ENCODE results near the gene CDKAL1. TPM values are rescaled to one million over a fixed set of nuclear protein-coding genes. Genes with fewer than 3 reads are reported as not detected.
"Not testable (repeated sequence)": the region's sequence is repeated elsewhere in the genome, so short reads cannot be mapped to it uniquely, and the experiment has no call there.

Gene CDKAL1
- total RNA-seq, 1 donor from 2014 or later, result 34.3 TPM

DNA sequence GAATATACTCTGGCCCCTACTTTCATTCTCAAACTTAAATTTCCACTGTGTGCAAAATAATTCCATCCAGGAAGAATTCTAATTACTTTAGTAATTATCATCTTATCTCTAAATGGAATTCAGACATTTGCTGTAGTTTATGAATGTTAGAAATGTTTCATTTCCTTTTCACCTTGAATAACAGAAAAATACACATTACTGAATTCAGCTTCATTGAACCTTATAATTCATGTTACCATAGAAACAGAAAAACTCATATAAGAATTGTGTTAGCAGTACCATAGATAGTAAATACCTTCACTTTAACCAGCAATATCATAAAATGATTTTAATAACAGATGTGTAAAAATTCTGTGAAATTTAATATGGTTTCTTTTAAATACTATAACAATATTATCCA lies 514.9 kb downstream of the CDKAL1 start:
- Mint-ChIP-seq H3K9me3 (ENCODE audit: low read depth) (peaks cover 8% of the 10 kb centered on the region), H3K4me1 (ENCODE audit: low read depth) (peaks cover 20% of the 10 kb centered on the region), H3K27ac (no peak overlapping the region), H3K4me3 (ENCODE audit: low read depth) (no peak overlapping the region), H3K36me3 (ENCODE audit: insufficient read depth) (peaks cover 3% of the 10 kb centered on the region), H3K27me3 (no peaks in the 10 kb centered on the region)
- TF ChIP-seq, protein P1, sequence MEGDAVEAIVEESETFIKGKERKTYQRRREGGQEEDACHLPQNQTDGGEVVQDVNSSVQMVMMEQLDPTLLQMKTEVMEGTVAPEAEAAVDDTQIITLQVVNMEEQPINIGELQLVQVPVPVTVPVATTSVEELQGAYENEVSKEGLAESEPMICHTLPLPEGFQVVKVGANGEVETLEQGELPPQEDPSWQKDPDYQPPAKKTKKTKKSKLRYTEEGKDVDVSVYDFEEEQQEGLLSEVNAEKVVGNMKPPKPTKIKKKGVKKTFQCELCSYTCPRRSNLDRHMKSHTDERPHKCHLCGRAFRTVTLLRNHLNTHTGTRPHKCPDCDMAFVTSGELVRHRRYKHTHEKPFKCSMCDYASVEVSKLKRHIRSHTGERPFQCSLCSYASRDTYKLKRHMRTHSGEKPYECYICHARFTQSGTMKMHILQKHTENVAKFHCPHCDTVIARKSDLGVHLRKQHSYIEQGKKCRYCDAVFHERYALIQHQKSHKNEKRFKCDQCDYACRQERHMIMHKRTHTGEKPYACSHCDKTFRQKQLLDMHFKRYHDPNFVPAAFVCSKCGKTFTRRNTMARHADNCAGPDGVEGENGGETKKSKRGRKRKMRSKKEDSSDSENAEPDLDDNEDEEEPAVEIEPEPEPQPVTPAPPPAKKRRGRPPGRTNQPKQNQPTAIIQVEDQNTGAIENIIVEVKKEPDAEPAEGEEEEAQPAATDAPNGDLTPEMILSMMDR (IDR thresholded peaks at IDR 0.05; ENCODE audit: unreplicated experiment), result no peak
- no peak for DNase-seq (ENCODE audit: low spot score, unreplicated experiment)

DNA sequence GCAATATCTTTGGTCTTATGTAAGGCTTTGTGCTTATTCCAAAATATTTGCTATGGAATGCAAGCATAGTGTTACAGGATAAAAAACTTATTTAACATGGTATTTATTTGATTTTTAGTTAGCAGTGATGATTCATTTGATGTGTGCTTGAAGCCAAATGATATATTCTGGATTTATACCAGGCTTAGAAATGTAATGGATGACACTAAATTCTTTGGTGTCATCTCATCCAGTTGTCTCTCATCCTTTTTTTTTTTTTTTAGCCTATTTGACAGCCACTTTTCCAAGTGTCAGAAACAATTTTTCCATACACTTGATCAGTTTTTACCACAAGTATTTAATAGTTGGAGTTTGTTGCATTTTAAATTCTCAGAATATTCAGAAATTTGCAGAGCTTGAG lies 515.3 kb downstream of the CDKAL1 start:
- peaks cover 19% of the 10 kb centered on the region for H3K4me1 Mint-ChIP-seq (ENCODE audit: low read depth)
- TF ChIP-seq, protein P1 (IDR thresholded peaks at IDR 0.05; ENCODE audit: unreplicated experiment), result no peak
- peaks cover 3% of the 10 kb centered on the region for H3K36me3 Mint-ChIP-seq (ENCODE audit: insufficient read depth)
- peaks cover 8% of the 10 kb centered on the region for H3K9me3 Mint-ChIP-seq (ENCODE audit: low read depth)
- H3K27me3 Mint-ChIP-seq, result no peaks in the 10 kb centered on the region
- H3K4me3 Mint-ChIP-seq (ENCODE audit: low read depth), result no peak overlapping the region
- no peak for DNase-seq (ENCODE audit: low spot score, unreplicated experiment)
- H3K27ac Mint-ChIP-seq, result no peak overlapping the region

DNA sequence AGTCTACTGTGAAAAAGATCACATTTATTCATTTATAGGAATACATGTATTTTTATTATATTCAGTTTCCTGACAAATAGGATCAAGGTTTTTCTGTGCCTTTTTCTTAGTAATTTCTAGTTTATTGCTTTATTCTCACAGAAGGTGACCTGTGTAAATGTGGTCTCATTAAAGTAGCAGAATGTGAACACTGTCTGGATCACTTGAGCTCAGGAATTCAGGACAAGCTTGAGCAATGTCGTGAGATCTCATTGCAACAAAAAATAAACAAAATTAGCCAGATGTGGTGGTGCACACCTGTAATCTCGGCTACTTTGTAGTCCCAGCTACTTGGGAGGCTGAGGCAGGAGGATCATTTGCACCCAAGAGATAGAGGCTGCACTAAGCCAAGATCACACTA lies 516.7 kb downstream of the CDKAL1 start:
- H3K36me3 Mint-ChIP-seq (ENCODE audit: insufficient read depth), result peaks cover 7% of the 10 kb centered on the region
- no peak for DNase-seq (ENCODE audit: low spot score, unreplicated experiment)
- no peak overlapping the region for H3K27ac Mint-ChIP-seq
- H3K9me3 Mint-ChIP-seq (ENCODE audit: low read depth), result peaks cover 9% of the 10 kb centered on the region
- TF ChIP-seq, protein P1 (IDR thresholded peaks at IDR 0.05; ENCODE audit: unreplicated experiment), result no peak
- H3K4me1 Mint-ChIP-seq (ENCODE audit: low read depth), result peaks cover 7% of the 10 kb centered on the region
- no peaks in the 10 kb centered on the region for H3K27me3 Mint-ChIP-seq
- H3K4me3 Mint-ChIP-seq (ENCODE audit: low read depth), result no peak overlapping the region

DNA sequence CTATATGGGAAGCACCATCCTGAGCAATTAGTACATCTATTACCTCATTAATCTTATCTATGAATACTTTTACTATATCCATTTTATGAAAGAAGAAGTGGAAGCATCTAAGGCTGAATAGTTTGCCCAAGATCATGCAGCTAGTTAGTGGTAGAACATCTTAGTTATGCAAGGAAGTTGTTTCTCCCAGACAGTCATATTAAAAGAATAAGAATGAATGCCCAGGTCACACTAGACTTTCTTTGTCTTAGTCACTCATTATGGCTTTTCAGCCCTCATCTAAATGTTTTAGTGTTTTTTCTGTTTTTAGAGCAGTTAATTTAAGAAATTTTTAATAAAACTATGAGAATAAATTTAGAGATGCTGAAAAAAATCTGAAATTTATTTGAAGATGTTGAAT lies 517.5 kb downstream of the CDKAL1 start:
- Mint-ChIP-seq H3K27ac (no peak overlapping the region), H3K4me3 (ENCODE audit: low read depth) (no peak overlapping the region), H3K4me1 (ENCODE audit: low read depth) (peaks cover 3% of the 10 kb centered on the region), H3K9me3 (ENCODE audit: low read depth) (peaks cover 15% of the 10 kb centered on the region), H3K27me3 (no peaks in the 10 kb centered on the region), H3K36me3 (ENCODE audit: insufficient read depth) (peaks cover 10% of the 10 kb centered on the region)
- no peak for DNase-seq (ENCODE audit: low spot score, unreplicated experiment)
- TF ChIP-seq, protein P1 (IDR thresholded peaks at IDR 0.05; ENCODE audit: unreplicated experiment), result no peak

DNA sequence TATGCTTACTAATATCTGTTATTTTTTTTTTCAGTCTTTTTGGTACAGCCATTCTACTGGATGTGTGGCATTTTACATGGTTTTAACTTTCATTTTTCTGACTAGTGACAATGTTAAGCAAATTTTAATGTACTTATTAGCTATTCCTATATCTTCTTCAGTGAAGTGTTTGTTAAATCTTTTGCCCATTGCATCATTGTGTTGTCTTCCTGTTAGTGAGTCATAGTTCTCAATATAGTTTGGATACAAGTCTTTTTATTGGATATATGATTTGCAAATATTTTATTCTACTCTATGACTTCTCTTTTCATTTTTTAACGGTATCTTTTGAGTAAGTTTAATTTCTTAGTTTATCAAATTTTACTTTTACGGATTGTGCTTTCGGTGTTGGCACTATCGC lies 519.4 kb downstream of the CDKAL1 start:
- H3K27me3 Mint-ChIP-seq, result no peaks in the 10 kb centered on the region
- H3K4me3 Mint-ChIP-seq (ENCODE audit: low read depth), result no peak overlapping the region
- TF ChIP-seq, protein P1 (IDR thresholded peaks at IDR 0.05; ENCODE audit: unreplicated experiment), result no peak
- no peak for DNase-seq (ENCODE audit: low spot score, unreplicated experiment)
- peaks cover 6% of the 10 kb centered on the region for H3K4me1 Mint-ChIP-seq (ENCODE audit: low read depth)
- H3K27ac Mint-ChIP-seq, result no peak overlapping the region
- H3K36me3 Mint-ChIP-seq (ENCODE audit: insufficient read depth), result peaks cover 13% of the 10 kb centered on the region
- peaks cover 27% of the 10 kb centered on the region for H3K9me3 Mint-ChIP-seq (ENCODE audit: low read depth)

DNA sequence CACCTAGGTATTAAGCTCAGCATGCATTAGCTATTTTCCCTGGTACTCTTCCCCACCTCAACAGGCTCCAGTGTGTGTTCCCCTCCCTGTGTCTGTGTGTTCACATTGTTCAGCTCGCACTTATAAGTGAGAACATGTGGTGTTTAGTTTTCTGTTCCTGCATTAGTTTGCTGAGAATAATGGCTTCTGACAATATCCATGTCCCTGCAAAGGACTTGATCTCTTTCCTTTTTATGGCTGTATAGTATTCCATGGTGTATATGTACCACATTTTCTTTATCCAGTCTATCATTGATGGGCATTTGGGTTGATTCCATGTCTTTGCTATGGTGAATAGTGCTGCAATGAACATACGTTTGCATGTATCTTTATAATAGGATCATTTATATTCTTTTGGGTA lies 521.2 kb downstream of the CDKAL1 start:
- not testable (repeated sequence) for H3K27me3 Mint-ChIP-seq; DNase-seq (ENCODE audit: low spot score, unreplicated experiment); H3K4me1 Mint-ChIP-seq (ENCODE audit: low read depth); H3K4me3 Mint-ChIP-seq (ENCODE audit: low read depth); H3K27ac Mint-ChIP-seq
- Mint-ChIP-seq H3K9me3 (ENCODE audit: low read depth) (peaks cover 33% of the 10 kb centered on the region), H3K36me3 (ENCODE audit: insufficient read depth) (peaks cover 18% of the 10 kb centered on the region)

All from progenitor cell of endocrine pancreas (in vitro differentiated cells).